Thymus (tissue), 11 donors: ENCODE data around the gene WASF2. TPM values are rescaled to one million over a fixed set of nuclear protein-coding genes. Genes with fewer than 3 reads are reported as not detected.
"Not testable (repeated sequence)": the region's sequence is repeated elsewhere in the genome, so short reads cannot be mapped to it uniquely, and the experiment has no call there.

Source experiments
- DNase-seq, 9 donors: peaks; one replicate each; pipeline ENCODE4 v3.0.0-alpha.2; 2013; ENCODE audit warnings: low spot score in 9 of 9, low read depth in 6 of 9, missing footprints in 1 of 9
- H3K27ac ChIP-seq, 2 donors: one replicate each; pipeline ENCODE4 v1.5.1; 2013; ENCODE audit warnings: control low read depth in 1 of 2, low read depth in 1 of 2, low read length in 1 of 2, mild to moderate bottlenecking in 1 of 2, moderate library complexity in 1 of 2
- H3K27me3 ChIP-seq, 2 donors: one replicate each; pipeline ENCODE4 v1.5.1; 2013; ENCODE audit warnings: low read length in 1 of 2; ENCODE audit not compliant: control insufficient read depth in 2 of 2, insufficient read depth in 1 of 2
- H3K36me3 ChIP-seq, 2 donors: one replicate each; pipeline ENCODE4 v1.5.1; 2013; ENCODE audit warnings: low read length in 1 of 2, mild to moderate bottlenecking in 1 of 2, moderate library complexity in 1 of 2; ENCODE audit not compliant: control insufficient read depth in 2 of 2, insufficient read depth in 2 of 2
- H3K4me1 ChIP-seq, 2 donors: one replicate each; pipeline ENCODE4 v1.5.1; 2013; ENCODE audit warnings: low read length in 2 of 2; ENCODE audit not compliant: control insufficient read depth in 2 of 2, insufficient read depth in 2 of 2
- H3K4me3 ChIP-seq, 2 donors: one replicate each; pipeline ENCODE4 v1.5.1; 2013; ENCODE audit warnings: low read length in 2 of 2, control low read depth in 1 of 2, mild to moderate bottlenecking in 1 of 2
- H3K9me3 ChIP-seq, 2 donors: one replicate each; pipeline ENCODE4 v1.5.1; 2013; ENCODE audit warnings: low read length in 1 of 2, mild to moderate bottlenecking in 1 of 2; ENCODE audit not compliant: control insufficient read depth in 2 of 2, insufficient read depth in 1 of 2
- WGBS: extraction: QIAGEN DNeasy Blood & Tissue Kit; methylation state at CpG from one replicate; pipeline ENCODE4 v1.1.7; 2013; 5-methylcytosine and 5-hydroxymethylcytosine counted together
- polyA plus RNA-seq: library from polyadenylated mRNA; stranded (reverse); fragments of 200-250 nt; gene quantifications from one replicate; pipeline ENCODE4 v1.2.3, GENCODE V29; 2013
- total RNA-seq: library from RNA; stranded (reverse); fragments of 120-200 nt; gene quantifications from one replicate; pipeline ENCODE4 v1.2.4, GENCODE V29; 2013
- donor health status: healthy.

Gene WASF2
- total and polyA plus RNA-seq, 2 donors: 14.2 to 47.4 TPM

GRCh38 chr1:27475720-27476119, 14.2 kb downstream of the WASF2 start:
- no peak for DNase-seq
- Histone ChIP-seq H3K36me3 (peaks cover 0 to 2% of the 10 kb centered on the region in 2 donors), H3K27ac (no peak overlapping the region), H3K27me3 (no peaks in the 10 kb centered on the region), H3K4me1 (peaks cover 18 to 22% of the 10 kb centered on the region in 2 donors), H3K4me3 (no peak overlapping the region), H3K9me3 (no peaks in the 10 kb centered on the region)
- 96% methylated on average over 4 of the region's 4 CpGs for WGBS

GRCh38 chr1:27473755-27474154, 16.2 kb downstream of the WASF2 start:
- H3K36me3 ChIP-seq: peaks cover 0 to 2% of the 10 kb centered on the region in 2 donors
- H3K27me3 ChIP-seq: no peaks in the 10 kb centered on the region
- H3K27ac ChIP-seq: no peak overlapping the region
- no peaks in the 10 kb centered on the region for H3K9me3 ChIP-seq
- DNase-seq: peak in 2 of 9 donors; percentile 17 to 34
- H3K4me1 ChIP-seq: peaks cover 18 to 23% of the 10 kb centered on the region in 2 donors
- no peak overlapping the region for H3K4me3 ChIP-seq
- 14% methylated on average over 7 of the region's 7 CpGs for WGBS

DNA sequence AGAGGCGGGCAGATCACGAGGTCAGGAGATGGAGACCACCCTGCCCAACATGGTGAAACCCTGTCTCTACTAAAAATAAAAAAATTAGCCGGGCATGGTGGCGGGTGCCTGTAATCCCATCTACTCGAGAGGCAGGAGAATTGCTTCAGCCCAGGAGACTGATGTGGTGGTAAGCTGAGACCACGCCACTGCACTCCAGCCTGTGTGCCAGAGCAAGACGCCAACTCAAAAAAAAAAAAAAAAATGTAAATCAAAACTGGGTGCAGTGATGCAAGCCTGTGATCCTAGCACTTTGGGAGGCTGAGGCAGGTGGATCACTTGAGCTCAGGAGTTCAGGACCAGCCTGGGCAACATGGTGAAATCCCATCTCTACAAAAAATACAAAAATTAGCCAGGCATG, 17.9 kb downstream of the WASF2 start:
- not testable (repeated sequence) for H3K36me3 ChIP-seq, DNase-seq, H3K4me3 ChIP-seq, H3K9me3 ChIP-seq, H3K27me3 ChIP-seq
- H3K4me1 ChIP-seq: peaks cover 18 to 20% of the 10 kb centered on the region in 2 donors
- WGBS: 95% methylated on average over 7 of the region's 7 CpGs
- peak overlapping the region in 1 of 2 donors; percentile 19 for H3K27ac ChIP-seq

DNA sequence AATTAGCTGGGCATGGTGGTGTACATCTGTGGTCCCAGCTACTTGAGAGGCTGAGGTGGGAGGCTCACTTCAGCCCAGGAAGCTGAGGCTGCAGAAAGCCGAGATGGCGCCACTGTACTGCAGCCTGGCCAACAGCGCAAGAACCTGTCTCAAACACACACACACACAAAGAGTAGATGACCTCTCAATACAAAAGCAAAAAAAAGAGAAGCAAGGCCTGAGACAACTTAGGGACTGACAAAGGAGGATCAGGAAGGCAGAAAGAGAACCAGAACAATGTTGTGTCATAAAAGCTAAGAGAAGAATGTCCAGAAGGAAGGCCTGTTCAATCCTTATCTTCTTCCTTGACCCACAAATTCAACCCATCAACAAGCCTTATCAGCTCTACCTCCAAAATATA, 18.5 kb downstream of the WASF2 start:
- Histone ChIP-seq H3K9me3 (no peaks in the 10 kb centered on the region), H3K4me1 (peaks cover 18 to 20% of the 10 kb centered on the region in 2 donors), H3K36me3 (peaks cover 2 to 8% of the 10 kb centered on the region in 2 donors), H3K27ac (peak overlapping the region; percentile 2 to 19), H3K27me3 (no peaks in the 10 kb centered on the region), H3K4me3 (no peak overlapping the region)
- WGBS: 97% methylated on average over 3 of the region's 3 CpGs
- DNase-seq: no peak

GRCh38 chr1:27469334-27469733, 20.6 kb downstream of the WASF2 start:
- no peak overlapping the region for H3K4me3 ChIP-seq
- H3K36me3 ChIP-seq: peaks cover 6 to 18% of the 10 kb centered on the region in 2 donors
- no peaks in the 10 kb centered on the region for H3K27me3 ChIP-seq
- no peaks in the 10 kb centered on the region for H3K9me3 ChIP-seq
- DNase-seq: no peak
- peak overlapping the region in 1 of 2 donors; percentile 33 for H3K27ac ChIP-seq
- WGBS: 90% methylated on average over 6 of the region's 6 CpGs
- peaks cover 11 to 13% of the 10 kb centered on the region in 2 donors for H3K4me1 ChIP-seq

DNA sequence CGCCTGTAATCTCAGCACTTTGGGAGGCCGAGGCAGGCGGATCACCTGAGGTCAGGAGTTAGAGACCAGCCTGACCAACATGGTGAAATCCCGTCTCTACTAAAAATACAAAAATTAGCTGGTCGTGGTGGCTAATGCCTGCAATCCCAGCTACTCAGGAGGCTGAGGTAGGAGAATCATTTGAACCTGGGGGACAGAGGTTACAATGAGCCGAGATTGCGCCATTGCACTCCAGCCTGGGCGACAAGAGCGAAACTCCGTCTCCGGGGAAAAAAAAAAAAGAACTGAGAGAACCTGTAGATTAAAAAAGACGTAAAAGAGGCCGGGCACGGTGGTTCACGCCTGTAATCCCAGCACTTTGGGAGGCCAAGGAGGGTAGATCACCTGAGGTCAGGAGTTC, 21.6 kb downstream of the WASF2 start:
- not testable (repeated sequence) for H3K4me3 ChIP-seq, DNase-seq, H3K27me3 ChIP-seq, H3K4me1 ChIP-seq, H3K27ac ChIP-seq, H3K9me3 ChIP-seq
- H3K36me3 ChIP-seq: peaks cover 6 to 18% of the 10 kb centered on the region in 2 donors
- 98% methylated on average over 15 of the region's 15 CpGs for WGBS

DNA sequence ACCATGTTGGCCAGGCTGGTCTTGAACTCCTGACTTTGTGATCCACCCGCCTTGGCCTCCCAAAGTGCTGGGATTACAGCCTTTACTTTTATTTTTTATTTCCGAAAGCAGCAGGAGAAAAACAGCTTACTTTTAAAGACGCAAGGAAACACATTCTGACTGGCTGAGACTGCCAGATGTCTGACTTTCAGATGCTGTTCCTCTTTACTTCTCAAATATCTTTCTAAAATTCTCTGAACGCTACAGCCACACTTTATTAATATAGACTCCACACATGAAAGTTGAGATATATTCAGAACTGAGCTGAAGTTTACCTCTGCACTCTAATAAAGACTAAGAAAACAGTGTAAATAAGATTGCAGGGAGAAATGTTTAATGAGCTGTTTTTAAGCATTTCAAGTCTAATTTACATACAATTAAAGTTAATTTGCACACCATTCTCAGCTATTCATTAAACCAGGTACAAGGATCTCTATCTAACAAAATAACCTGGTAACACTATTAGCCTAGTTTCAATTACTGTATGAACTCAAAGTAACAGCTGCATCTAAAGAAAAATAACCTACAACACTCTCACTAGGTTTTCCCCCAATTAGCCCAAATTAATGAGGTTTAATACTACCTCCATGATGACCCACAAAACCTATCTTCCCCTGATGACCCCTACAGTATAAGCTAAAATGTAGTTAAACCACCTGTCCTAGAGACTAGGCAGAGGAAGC, 24.9 kb downstream of the WASF2 start:
- Histone ChIP-seq H3K4me3 (no peak overlapping the region), H3K27ac (no peak overlapping the region), H3K9me3 (no peaks in the 10 kb centered on the region), H3K27me3 (no peaks in the 10 kb centered on the region), H3K36me3 (peaks cover 6 to 20% of the 10 kb centered on the region in 2 donors), H3K4me1 (no peaks in the 10 kb centered on the region)
- no peak for DNase-seq
- WGBS: 92% methylated on average over 4 of the region's 4 CpGs

DNA sequence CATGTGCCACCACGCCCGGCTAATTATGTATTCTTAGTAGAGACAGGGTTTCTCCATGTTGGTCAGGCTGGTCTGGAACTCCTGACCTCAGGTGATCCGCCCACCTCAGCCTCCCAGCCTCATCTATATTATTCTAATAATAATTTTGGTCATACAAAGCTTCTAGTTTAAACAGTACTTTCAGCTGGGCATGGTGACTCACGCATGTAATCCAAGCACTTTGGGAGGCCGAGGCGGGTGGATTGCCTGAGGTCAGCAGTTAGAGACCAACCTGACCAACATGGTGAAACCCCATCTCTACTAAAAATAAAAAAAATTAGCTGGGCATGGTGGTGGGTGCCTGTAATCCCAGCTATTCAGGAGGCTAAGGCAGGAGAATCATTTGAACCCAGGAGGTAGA, 26.1 kb downstream of the WASF2 start:
- H3K36me3 ChIP-seq: peaks cover 6 to 24% of the 10 kb centered on the region in 2 donors
- H3K9me3 ChIP-seq, H3K4me1 ChIP-seq, H3K27ac ChIP-seq, H3K27me3 ChIP-seq, H3K4me3 ChIP-seq, DNase-seq: not testable (repeated sequence)
- 94% methylated on average over 6 of the region's 6 CpGs for WGBS

GRCh38 chr1:27458521-27458920, 31.4 kb downstream of the WASF2 start:
- not testable (repeated sequence) for H3K4me1 ChIP-seq, DNase-seq, H3K27ac ChIP-seq, H3K9me3 ChIP-seq, H3K27me3 ChIP-seq, H3K4me3 ChIP-seq
- 96% methylated on average over 10 of the region's 10 CpGs for WGBS
- H3K36me3 ChIP-seq: peaks cover 2 to 14% of the 10 kb centered on the region in 2 donors
